Lung microvascular endothelial cell (primary cell): ENCODE measurements around the gene SLC25A10. TPM values are rescaled to one million over a fixed set of nuclear protein-coding genes. Genes with fewer than 3 reads are reported as not detected.
"Not testable (repeated sequence)": the region's sequence is repeated elsewhere in the genome, so short reads cannot be mapped to it uniquely, and the experiment has no call there.

Experiments used
- DNase-seq, 2 donors: peaks; one replicate each; pipeline versions ENCODE4 v3.0.0 to v3.0.0-alpha.2; 2010; ENCODE audit warnings: low read depth in 2 of 2
- total RNA-seq: library from RNA; depleted of rRNA; stranded (reverse); fragments of >200 nt; gene quantifications from 2 replicates; pipeline ENCODE4 v1.2.1, GENCODE V29; 2014

SLC25A10 gene
- total RNA-seq, 1 donor from 2014 or later: 6.7 TPM

GRCh38 chr17:81720267-81721071, 8.4 kb downstream of the SLC25A10 start:
- DNase-seq: no peak

GRCh38 chr17:81722184-81723120, 10.4 kb downstream of the SLC25A10 start:
- DNase-seq: no peak

GRCh38 chr17:81723651-81724209, 11.6 kb downstream of the SLC25A10 start:
- DNase-seq: no peak

GRCh38 chr17:81725439-81725838, 13.4 kb downstream of the SLC25A10 start:
- DNase-seq: no peak

GRCh38 chr17:81726004-81726403, 13.9 kb downstream of the SLC25A10 start:
- no peak for DNase-seq

- no peak for DNase-seq
Measured at GRCh38 chr17:81727324-81728031, 15.4 kb downstream of the SLC25A10 start.

GRCh38 chr17:81733507-81734404, 21.7 kb downstream of the SLC25A10 start:
- peak; percentile 68 to 79 for DNase-seq

- no peak for DNase-seq
Measured at GRCh38 chr17:81734405-81735263, 22.6 kb downstream of the SLC25A10 start.

- no peak for DNase-seq
Measured at GRCh38 chr17:81735264-81736102, 23.4 kb downstream of the SLC25A10 start.

- no peak for DNase-seq
Measured at GRCh38 chr17:81737947-81738800, 26.1 kb downstream of the SLC25A10 start.

- no peak for DNase-seq
Measured at GRCh38 chr17:81738801-81739393, 26.8 kb downstream of the SLC25A10 start.

- not testable (repeated sequence) for DNase-seq
Measured at GRCh38 chr17:81739593-81739992, 27.5 kb downstream of the SLC25A10 start.

GRCh38 chr17:81740395-81740961, 28.4 kb downstream of the SLC25A10 start:
- peak in 1 of 2 donors; percentile 32 for DNase-seq

- DNase-seq: no peak
Measured at GRCh38 chr17:81741049-81741593, 29.0 kb downstream of the SLC25A10 start.

GRCh38 chr17:81741594-81742452, 29.7 kb downstream of the SLC25A10 start:
- no peak for DNase-seq
